ENCODE data around the gene YEATS2.
"Not testable (repeated sequence)": the region's sequence is repeated elsewhere in the genome, so short reads cannot be mapped to it uniquely, and the experiment has no call there.

YEATS2 gene

DNA sequence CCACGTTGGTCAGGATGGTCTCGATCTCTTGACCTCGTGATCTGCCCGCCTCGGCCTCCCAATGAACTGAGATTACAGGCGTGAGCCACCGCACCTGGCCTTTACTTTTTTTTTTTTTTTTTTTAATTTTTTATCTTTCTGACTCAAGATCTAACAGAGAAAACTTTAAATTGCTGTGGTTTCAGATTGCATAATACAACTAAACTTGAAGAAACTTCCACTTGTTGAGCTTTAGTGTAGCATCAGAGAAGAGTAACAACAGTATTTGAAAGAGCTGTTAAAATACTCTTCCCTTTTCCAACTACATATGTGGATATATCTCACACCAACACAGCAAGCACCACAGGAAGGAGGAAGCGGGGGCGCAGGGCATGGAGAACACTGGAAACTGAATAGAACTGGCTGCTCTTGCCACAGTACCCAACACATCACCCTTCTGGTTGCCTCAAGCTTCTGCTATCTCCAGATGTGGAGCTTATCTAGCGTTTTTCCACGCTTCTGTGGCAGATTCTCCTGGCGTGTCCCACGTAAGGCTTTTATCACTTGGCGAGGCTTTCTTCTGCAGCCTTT lies 82.4 kb downstream of the YEATS2 start:
- DNase-seq: no peak

DNA sequence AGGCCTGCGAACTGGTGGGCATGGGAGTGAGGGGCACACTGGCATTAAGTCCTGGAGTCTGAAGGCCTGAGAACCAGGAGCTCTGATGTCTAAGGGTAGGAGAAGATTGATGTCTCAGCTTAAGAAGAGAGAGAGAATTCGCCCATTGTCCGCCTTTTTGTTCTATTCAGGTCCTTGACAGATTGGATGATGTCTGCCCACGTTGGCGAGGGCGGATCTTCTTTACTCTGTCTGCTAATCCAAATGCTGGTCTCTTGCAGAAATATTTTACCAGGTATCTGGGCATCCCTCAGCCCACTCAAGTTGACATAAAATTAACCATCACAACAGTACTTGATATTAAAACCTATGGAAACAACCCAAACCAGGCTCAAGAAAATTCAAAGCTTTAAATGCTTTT lies 83.6 kb downstream of the YEATS2 start:
- no peak for DNase-seq

- no peak for DNase-seq
Measured at GRCh38 chr3:183782576-183783276, 85.1 kb downstream of the YEATS2 start.

DNA sequence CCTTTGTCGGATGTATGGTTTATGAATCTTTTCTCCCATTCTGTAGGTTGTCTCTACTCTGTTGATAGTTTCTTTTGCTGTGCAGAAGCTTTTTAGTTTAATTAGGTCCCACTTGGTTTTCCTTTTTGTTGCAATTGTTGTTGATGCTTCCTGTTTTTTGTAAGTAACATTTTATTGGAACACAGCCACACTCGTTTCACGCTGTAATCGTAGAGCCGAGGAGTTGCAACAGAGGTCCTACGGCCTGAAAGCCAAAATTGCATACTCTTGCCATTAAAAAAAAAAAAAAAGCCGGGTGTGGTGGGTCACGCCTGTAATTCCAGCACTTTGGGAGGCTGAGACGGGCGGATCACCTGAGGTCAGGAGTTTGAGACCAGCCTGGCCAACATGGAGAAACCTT lies 86.9 kb downstream of the YEATS2 start:
- DNase-seq: not testable (repeated sequence)

DNA sequence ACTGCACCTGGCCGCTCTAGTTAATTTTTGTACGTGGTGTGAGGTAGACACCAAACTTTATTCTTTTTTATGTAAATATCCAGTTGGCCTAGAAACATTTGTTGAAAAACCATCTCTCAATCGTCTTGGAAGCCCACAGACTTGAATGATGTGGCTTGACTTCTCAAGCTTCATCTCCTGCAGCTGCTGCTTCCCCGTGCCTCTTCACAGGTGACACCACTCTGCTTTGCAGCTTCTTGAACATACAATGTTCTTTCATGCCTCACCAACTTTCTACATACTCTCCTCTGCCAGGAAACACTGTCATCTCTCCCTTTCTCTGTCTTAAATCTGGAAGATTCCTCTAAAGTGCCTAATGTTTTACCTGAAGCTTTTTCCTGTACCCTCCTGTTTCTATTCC lies 92.2 kb downstream of the YEATS2 start:
- DNase-seq: no peak

GRCh38 chr3:183790700-183791099 lies 93.1 kb downstream of the YEATS2 start:
- no peak for DNase-seq

DNA sequence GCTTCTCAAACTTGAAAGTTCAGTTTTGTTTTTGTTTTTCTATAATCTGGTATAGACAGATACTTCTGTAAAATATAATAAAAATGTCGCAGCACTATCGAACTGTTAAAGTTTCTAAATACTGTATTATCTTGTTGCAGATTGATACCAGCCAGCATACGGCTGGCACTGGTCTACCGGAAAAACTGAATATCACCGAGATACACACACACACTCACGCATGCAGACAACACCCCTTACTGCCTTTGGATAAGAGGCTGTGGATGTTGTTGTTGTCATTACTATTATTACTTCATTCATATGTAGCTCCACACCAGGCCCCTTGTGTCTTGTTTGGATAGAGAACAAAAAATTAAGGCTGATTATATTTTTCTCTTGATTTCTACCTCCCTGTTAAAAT lies 95.4 kb downstream of the YEATS2 start:
- no peak for DNase-seq

DNA sequence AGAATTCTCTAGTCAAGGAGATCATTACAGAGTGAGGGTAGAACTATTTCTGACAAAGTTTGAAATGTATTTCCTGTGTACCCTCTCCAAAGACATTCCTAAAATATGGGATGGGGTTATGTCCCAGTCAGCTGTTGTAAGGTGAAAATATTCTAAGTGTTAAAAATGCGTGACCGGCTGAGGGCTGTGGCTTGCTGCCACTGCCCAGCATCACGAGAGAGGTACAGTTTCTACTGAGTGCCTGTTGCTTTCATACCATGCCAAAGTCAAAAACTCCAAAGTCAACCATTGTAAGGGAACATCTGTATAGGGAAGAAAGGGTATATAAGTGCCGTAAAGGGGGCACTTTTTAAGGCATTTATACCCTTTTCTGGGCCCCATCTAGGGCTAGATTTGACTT lies 96.9 kb downstream of the YEATS2 start:
- DNase-seq: no peak

DNA sequence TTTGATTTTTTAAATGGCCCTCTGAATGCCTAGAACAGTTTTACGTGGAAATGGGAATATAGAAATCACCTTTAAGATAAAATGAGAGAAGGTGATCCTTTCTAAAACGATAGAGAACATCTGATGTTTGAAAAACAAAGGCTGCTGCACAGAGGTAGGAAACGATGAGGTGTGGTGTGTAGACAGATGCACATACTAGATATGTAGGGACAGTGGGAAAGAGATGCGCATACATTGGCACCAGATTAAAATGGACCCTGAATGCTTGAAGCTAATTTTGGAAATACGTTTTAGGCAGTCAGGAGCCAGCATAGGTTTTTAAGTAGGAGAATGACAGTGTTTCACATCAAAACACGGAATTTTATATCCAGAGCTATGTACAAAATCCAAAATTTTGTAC lies 98.8 kb downstream of the YEATS2 start:
- no peak for DNase-seq

DNA sequence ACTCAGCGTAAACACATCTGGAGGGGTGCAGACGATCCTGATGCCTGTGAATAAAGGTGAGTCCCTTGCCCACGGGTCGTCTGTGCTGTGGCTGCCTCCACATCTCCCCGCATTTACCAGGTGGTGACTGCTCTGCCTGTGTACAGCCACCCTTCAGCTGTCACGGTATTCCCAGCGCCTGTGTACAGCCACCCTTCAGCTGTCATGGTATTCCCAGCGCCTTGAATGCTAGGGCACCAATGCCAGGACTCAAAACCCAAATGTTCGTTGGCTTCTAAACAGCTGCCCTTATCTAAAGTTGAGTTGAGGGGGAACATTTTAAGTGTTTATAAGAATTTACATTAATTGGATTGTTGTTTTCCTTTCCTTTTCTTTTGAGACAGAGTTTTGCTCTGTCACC lies 100.4 kb downstream of the YEATS2 start:
- DNase-seq: no peak

GRCh38 chr3:183799461-183799860 lies 101.9 kb downstream of the YEATS2 start:
- DNase-seq: no peak

DNA sequence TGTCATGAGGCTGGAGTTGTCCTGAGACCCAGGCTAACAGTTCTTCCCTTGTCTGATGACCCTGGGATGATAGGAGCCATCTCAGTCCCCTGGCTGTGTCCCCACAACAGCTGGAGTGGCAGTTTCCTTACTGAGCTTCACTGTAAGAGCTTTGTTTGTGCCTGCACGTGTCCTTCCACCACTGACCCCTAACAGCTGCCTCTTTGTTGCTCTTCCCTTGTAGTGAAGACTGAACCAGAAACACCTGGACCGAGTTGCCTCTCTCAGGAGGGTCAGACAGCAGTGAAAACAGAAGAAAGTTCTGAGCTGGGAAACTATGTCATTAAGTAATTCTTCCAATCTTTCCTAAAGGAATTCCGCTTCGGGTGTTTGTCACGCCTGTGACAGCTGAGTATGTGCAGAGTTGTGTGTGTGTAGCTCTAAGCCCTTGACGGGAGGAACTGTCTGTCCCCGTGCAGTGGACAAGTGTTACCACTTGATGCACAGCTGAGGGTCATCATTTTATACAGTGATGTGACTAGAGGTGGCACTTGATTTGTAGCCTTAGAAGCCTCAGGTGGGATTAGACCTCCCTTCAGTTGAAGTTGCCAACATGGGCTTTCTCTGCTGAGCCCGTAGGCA lies 102.8 kb downstream of the YEATS2 start:
- no peak for DNase-seq

GRCh38 chr3:183801601-183802000 lies 104.0 kb downstream of the YEATS2 start:
- DNase-seq: no peak

GRCh38 chr3:183802989-183803388 lies 105.4 kb downstream of the YEATS2 start:
- no peak for DNase-seq

GRCh38 chr3:183807209-183807728 lies 109.7 kb downstream of the YEATS2 start:
- no peak for DNase-seq

- DNase-seq: no peak
Measured at GRCh38 chr3:183807881-183808280, 110.3 kb downstream of the YEATS2 start.

- no peak for DNase-seq
Measured at GRCh38 chr3:183808355-183808754, 110.8 kb downstream of the YEATS2 start.

DNA sequence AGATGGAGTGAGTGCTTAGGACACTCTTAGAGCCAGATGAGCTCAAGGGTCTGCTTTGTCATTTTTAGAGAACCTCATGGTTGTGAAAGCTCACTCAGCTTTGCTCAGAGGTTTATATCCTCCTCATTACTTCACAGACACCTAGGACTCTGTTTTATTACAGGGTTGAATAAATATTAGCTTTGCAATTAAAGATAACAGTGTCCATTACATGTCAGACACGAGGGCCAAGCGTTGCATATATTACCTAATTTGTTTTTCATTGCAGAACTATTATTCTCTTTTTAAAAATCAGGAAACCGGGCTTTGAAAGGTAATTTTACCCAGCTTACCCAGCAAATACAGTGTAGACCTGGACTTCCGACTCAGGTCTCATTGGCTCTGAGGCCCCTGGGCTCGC lies 111.7 kb downstream of the YEATS2 start:
- no peak for DNase-seq

DNA sequence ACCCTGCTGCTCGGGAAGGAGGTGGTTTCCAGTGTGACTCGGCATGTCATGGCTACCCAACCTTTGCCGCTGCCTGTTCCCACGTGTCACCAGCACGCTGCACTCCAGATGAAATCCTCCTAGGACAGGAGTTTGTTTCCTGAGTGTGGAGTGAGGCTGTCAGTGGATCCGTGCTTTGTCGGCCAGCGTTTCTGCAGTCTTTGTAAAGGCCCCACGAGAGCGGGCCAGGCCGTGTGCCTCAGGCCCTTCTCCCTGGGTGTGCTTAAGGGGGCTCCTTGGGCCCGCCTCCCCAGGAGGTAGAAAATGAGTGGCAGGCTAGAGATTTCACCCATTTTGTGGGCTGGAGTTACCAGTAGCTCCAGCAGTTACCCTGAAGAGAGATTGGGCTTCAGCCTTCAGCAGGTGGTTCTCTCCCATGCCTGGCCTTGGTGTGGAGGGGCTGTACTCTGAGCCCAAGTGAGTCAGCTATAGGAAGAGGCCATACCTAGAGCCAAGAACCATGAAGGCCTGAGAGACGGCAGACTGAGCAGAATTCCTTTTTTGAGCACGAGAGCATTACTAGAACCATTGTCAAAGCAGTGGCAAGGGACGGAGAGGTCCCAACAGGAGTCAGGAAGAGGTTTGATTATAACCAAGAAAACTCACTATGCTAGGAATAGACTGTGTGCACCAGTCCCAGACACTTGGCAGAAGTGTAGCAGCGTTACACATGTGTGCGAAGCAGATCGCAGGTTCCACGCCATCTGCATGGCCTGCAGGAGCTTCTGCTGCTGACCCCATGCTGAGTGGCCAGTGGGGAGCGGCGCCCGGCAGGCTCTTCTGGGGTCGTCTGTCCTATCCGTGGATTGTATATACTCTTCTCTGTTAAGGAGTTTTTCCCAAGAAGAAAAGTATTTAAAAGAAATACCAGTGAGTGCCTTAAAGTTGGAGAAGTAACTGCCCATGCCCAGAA lies 113.3 kb downstream of the YEATS2 start:
- DNase-seq: no peak

GRCh38 chr3:183811638-183812037 lies 114.0 kb downstream of the YEATS2 start:
- no peak for DNase-seq

GRCh38 chr3:183812761-183813445 lies 115.3 kb downstream of the YEATS2 start:
- no peak for DNase-seq

DNA sequence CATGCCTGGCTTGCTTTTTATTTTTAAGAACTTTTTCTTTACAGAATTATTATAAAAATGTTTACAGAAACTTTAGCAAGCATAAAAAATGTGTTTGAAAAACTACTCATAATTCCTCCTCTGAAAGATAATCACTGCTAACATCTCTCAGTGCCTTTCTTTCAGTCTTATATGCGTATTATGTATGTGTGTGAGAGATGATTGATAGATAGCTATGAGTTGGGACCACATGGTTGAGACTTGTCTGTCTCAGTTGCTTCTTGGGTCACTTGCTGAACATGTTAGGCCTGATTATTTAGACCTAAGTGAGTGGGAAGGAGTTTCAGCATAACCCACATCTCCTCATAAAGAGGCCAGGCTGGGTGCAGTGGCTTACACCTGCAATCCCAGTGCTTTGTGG lies 116.6 kb downstream of the YEATS2 start:
- no peak for DNase-seq

- DNase-seq: no peak
Measured at GRCh38 chr3:183815563-183815940, 118.0 kb downstream of the YEATS2 start.
